Measurements from ENCODE around the gene MUC22.
A peak's percentile ranks its signal among the peaks of the same experiment; 100 is the strongest.
"Not testable (repeated sequence)": the region's sequence is repeated elsewhere in the genome, so short reads cannot be mapped to it uniquely, and the experiment has no call there.

MUC22 gene

DNA sequence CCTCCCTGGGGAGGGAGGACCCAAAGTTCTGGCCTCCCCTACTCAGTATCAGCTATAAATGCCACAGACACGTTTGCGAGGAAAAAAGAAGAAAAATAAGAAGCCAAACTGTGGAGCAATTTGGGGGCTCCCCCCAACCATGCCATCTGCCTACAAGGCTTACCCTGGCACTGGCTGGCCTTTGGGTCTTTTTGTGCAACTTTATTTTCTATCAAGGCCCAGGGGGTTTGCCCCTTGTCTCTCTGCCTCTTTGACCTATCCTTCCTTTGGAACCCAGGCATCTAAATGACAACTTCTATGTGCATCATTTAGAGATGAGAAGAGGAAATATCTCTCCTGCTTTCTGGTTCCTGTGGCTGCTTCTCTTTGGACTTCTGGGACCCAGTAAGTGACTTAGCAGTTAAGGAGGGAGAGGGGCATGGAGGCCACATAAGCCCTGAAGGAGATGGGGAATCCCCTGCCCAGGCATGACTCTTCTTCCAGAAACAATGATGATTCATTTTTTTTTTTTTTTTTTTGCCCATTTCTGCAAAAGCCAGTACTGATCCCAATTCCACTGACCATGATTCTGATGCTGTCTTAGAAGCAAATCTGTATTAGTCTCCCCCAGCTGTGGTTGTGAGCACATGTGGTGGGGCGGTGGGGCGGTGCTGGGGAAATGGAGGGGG lies at the start of gene MUC22:
TSS of gene MUC22 (plus strand) at position 82 of the 668 bp plus-strand sequence. CDS start at position 315, 233 bp downstream.
- peak; percentile 69 for DNase-seq (ENCODE audit: low spot score)

GRCh38 chr6:30960907-30961673 lies 49.2 kb upstream of the MUC22 start:
- DNase-seq (ENCODE audit: low spot score): no peak

GRCh38 chr6:30962716-30963115 lies 47.6 kb upstream of the MUC22 start:
- DNase-seq (ENCODE audit: low spot score): no peak

- DNase-seq (ENCODE audit: low spot score): no peak
These were observed 46.6 kb upstream of the MUC22 start for GRCh38 chr6:30963641-30964040.

DNA sequence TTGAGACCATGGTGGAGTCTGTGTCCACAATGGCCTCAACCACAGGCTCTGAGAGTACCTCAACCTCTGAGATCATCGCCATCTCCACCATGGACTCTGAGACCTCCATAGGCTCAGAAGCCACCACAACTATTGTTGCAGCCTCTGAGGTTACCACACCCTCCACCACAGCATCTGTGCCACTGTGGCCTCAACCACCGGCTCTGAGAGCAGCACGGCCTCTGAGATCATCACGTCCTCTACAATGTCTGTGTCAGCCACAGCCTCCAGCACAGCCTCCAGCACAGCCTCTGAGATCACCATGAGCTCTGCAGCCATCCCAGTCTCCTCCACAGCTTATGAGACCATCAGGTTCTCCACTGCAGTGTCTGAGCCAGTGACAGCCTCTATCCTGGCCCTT lies 46.2 kb upstream of the MUC22 start:
- no peak for DNase-seq (ENCODE audit: low spot score)

- DNase-seq (ENCODE audit: low spot score): no peak
These were observed 45.1 kb upstream of the MUC22 start for GRCh38 chr6:30965140-30965601.

GRCh38 chr6:30966154-30966553 lies 44.1 kb upstream of the MUC22 start:
- no peak for DNase-seq (ENCODE audit: low spot score)

- DNase-seq (ENCODE audit: low spot score): not testable (repeated sequence)
These were observed 41.1 kb upstream of the MUC22 start for GRCh38 chr6:30969171-30969570.

GRCh38 chr6:30970946-30971345 lies 39.3 kb upstream of the MUC22 start:
- no peak for DNase-seq (ENCODE audit: low spot score)

DNA sequence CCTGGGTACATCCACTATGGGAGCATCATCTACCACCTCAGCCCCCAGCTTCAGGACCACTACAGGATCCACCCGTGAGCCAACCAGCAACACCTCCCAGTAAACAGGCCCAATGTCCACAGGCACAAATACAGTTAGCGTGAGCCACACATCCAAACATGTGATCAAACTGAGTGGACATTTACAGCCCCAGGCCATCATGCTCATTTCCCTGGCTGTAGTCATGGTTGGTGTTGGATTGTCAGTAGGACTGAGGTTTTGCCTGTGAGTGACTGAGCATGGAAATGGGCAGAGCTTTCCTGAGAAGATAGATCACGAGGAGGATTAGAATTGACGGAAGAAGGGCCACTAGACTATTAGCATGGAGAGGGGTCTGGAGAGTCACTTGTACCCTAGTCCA lies 37.5 kb upstream of the MUC22 start:
- DNase-seq (ENCODE audit: low spot score): no peak

- no peak for DNase-seq (ENCODE audit: low spot score)
These were observed 35.6 kb upstream of the MUC22 start for GRCh38 chr6:30974490-30975252.

GRCh38 chr6:30979141-30979540 lies 31.1 kb upstream of the MUC22 start:
- no peak for DNase-seq (ENCODE audit: low spot score)

DNA sequence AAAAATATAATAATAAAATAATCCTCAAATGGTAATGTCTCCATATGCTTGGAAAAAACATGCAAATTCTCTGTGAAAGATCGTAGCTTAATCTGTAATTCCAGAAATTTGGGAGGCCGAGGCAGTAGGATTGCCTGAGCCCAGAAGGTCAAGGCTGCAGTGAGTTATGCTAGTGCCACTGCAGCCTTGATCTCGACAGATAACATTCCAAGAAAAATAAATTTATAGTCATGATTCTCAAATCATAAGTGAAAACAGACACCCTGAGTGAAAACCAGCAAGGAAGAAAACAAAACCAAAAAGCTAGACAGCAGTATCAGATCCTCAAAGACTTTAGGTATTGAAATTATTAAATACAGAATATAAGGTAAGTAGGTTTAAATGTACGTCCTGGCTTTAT lies 30.6 kb upstream of the MUC22 start:
- DNase-seq (ENCODE audit: low spot score): no peak

GRCh38 chr6:30981942-30982772 lies 28.1 kb upstream of the MUC22 start:
- DNase-seq (ENCODE audit: low spot score): peak; percentile 44

- DNase-seq (ENCODE audit: low spot score): no peak
These were observed 26.8 kb upstream of the MUC22 start, which contains the start of gene MUC21 for GRCh38 chr6:30983439-30983838. Gene MUC21, plus strand, starts transcription at chr6:30983718. Its CDS starts 241 bp downstream, at chr6:30983959.

GRCh38 chr6:30985490-30985889 lies 24.8 kb upstream of the MUC22 start:
- no peak for DNase-seq (ENCODE audit: low spot score)

DNA sequence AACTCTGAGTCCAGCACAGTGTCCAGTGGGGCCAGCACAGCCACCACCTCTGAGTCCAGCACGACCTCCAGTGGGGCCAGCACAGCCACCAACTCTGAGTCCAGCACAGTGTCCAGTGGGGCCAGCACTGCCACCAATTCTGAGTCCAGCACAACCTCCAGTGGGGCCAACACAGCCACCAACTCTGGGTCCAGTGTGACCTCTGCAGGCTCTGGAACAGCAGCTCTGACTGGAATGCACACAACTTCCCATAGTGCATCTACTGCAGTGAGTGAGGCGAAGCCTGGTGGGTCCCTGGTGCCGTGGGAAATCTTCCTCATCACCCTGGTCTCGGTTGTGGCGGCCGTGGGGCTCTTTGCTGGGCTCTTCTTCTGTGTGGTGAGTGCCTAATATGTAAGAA lies 23.0 kb upstream of the MUC22 start:
- DNase-seq (ENCODE audit: low spot score): no peak

DNA sequence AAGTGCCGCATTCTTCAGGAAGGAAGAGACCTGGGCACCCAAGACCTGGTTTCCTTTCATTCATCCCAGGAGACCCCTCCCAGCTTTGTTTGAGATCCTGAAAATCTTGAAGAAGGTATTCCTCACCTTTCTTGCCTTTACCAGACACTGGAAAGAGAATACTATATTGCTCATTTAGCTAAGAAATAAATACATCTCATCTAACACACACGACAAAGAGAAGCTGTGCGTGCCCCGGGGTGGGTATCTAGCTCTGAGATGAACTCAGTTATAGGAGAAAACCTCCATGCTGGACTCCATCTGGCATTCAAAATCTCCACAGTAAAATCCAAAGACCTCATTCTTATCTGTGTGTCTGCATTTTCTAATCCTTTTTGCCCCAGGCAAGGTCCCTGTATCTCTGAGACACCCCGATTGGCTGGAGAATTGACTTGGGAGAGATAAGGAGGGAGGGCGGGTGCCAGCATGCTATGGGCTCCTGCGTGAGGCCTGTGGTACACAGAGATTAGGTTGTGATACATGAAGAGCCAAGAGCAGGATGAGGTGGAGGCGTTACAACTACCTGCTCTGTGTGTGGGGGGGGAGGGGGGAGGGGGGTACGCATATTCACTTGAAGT lies 22.0 kb upstream of the MUC22 start:
- DNase-seq (ENCODE audit: low spot score): no peak

- peak; percentile 32 for DNase-seq (ENCODE audit: low spot score)
These were observed 19.7 kb upstream of the MUC22 start for GRCh38 chr6:30990422-30991086.

GRCh38 chr6:30991891-30992290 lies 18.4 kb upstream of the MUC22 start:
- DNase-seq (ENCODE audit: low spot score): no peak

GRCh38 chr6:30997301-30997700 lies 13.0 kb upstream of the MUC22 start:
- no peak for DNase-seq (ENCODE audit: low spot score)
